GM18909 (cell line): ENCODE data around the gene DNAJA1.
A peak's percentile ranks its signal among the peaks of the same experiment; 100 is the strongest.
"Not testable (repeated sequence)": the region's sequence is repeated elsewhere in the genome, so short reads cannot be mapped to it uniquely, and the experiment has no call there.

Source experiments
- ATAC-seq: cut with Tn5 transposase; IDR thresholded peaks from one replicate; pipeline ENCODE4 v1.9.1; 2021; ENCODE audit warnings: mild to moderate bottlenecking; ENCODE audit not compliant: unreplicated experiment, poor library complexity

DNAJA1 gene

DNA sequence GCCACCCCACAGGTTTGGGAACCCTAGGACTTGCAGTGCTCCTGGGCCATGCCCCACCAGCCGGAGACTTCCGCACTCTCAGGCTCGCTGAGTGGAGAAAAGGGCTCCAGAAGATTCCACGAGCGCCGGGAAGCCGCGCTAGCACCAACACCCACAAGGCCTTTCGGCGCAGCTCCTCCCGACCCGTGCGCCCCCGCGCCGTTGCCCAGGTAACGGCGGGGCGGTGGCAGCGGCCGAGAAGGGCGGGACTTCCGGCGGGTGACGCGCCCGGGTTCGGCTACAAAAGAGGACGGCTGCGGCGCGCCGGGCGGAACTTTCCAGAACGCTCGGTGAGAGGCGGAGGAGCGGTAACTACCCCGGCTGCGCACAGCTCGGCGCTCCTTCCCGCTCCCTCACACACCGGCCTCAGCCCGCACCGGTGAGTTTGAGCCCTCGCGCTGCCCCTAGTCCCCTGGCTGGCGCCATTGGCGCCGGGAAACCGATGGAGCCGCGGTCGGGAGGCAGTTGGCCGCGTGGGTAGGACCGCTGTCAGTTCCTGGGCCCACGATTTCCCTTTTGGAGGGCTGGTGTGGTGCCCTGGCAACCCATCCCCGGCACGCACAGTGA is at the start of gene DNAJA1:
Gene DNAJA1, plus strand, starts transcription at position 308 of the 606 bp plus-strand sequence. CDS start 1,212 bp downstream, outside the sequence.
- peak; percentile 94 for ATAC-seq

DNA sequence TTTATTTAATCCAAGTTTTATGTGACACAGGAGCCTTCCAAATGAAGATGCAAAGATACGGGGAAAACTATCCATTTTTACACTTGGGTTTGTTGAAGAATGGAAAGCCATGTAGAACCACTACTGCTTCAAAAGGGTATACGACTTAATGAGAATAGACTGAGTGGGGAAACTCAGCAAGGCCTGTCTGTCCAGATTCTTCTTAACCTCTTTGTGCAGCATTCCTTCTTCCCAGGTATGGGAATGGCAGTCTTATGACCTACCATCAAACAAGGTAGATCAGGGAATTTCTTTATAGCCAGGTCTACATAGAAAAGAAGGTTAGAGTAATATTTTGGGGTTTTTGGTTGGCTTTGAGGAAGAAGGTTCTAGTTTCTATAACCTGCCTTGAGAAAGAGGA is 47.0 kb upstream of the DNAJA1 start:
- ATAC-seq, result no peak

DNA sequence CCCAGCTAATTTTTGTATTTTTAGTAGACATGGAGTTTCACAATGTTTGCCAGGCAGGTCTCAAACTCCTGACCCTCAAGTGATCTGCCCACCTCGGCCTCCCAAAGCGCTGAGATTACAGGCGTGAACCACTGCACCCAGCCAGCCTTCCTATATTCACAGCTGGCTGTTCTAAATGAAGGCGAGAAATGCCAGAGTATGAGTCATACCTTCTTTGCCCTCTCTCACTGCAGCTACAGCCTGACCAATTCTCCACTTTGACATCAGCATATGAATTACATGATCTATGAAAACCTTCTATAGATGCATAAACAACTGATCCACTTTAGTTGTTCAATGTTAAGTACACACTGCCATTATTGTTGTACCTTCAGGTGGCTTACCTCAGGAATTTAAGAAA is 38.1 kb upstream of the DNAJA1 start:
- no peak for ATAC-seq

DNA sequence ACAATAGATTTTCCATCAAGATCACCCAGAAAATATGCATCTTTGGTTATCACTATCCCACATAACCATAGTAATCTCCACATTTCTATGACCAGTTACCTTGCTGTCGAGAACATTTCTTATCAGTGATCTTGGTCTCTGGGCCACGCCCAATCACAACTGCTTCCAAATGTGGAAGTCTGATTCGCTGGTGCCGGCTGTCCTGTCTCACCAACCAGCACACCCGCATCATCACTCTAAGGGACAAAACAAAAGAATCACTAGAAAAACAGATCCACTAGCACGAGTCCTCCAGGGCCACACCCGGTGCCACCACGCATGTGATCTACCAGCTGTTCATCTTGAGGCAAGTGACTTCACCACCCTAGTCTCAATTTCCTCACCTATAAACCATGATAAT is 35.4 kb upstream of the DNAJA1 start:
- no peak for ATAC-seq

DNA sequence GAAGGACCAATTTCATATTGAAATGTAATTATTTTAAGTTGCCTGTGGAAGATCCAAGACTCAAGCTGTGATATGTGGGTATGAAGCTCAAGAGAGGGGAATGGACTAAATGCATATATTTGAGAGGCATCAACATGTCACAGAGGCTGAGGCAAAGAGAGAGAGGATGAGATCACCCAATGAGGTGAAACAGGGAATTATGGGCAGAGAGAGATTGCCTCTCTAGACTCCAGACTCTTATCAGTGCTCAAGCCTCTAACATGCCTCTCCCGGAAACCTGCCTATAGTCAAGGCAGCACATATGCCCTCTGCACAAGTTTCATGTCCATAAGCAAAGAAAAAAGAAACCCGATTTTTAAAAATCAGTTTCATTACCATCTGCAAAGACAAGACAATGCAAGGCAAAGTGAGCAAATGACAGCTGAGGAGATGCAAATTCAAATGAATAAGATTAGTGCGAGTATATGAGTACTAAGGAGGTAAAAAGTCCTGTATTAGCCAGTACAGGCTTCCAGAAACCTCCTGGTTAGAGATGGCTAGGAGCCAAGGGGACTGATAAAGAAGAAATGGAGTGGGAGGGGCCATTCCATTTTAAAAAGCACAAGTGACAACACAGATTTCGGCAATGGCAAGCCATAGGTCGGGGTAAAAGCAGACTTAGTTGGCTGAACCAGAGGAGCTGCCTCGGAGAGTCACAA is 33.0 kb upstream of the DNAJA1 start:
- ATAC-seq, result no peak

DNA sequence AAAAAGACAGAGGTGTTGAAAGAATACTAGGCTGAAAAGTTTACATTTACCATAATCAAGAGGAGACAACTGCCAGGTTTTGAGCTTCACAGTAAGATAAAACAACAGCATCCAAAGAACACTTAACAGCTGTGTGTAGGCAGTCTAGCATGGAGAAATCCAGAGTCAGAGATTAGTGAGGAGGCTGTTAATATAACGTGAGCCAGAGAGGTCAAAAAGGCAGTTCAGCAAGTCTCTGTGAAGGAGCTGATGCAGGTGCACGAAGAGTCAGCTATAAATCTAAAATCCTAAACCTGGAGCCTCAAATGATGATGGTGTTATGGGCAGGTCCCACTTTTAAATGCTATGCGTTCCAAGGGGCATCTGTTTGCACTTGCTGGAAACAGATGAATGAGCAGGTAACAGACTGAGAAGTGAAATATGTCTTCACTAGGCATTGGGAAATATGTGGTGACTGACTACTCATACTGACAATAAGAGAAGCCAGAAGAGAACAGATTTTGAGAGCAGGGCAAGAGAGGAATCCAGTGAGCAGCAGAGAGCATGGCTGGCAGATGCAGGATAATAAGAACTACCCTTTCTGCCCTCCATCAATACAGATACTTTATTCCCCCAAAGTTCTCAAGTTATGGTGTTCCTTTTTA is 32.4 kb upstream of the DNAJA1 start:
- ATAC-seq, result no peak

DNA sequence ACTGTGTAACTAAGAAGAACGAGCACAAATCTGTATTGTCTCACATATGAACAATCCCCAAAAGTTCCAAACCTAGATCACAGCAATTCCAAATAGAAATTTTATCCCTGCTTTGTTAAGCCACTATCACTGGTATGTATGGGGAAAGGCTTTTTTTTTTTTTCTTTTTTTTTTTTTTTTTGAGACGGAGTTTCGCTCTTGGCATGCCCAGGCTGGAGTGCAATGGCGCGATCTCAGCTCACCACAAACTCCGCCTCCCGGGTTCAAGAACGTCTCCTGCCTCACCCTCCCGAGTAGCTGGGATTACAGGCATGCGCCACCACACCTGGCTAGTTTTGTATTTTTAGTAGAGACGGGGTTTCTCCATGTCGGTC is 24.4 kb upstream of the DNAJA1 start:
- ATAC-seq, result not testable (repeated sequence)

DNA sequence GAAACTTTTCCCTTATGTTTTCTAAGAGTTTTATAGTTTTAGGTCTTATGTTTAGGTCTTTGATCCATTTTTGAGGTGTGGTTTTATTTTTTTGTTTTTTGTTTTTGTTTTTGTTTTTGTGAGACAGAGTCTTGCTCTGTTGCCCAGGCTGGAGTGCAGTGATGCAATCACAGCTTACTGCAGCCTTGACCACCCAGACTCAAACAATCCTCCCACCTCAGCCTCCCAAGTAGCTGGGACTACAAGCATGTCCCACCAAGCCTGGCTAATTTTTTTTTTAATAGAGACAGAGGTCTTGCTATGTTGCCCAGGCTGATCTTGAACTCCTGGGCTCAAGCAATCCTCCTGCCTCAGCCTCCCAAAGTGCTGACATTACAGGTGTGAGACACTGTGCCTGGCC is 19.7 kb upstream of the DNAJA1 start:
- ATAC-seq, result not testable (repeated sequence)

DNA sequence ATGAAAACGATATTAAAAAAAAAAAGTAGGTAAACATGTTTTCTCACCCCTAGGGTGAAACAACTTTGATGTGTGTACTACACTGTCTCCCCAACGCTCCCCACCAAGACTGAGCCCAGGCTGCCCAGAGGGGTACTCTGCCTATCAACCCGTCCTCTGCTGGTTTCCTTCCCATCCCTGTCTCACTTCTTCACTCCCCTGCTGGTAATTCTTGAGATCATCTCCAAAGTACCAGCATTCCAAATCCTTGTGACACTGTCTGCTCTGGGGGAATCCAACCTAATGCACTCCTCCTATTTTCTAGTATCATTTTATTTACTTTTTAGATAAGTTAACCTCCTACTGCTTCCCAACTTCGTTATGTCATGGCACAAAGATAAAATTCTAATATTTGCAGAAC is 17.3 kb upstream of the DNAJA1 start:
- ATAC-seq, result no peak

DNA sequence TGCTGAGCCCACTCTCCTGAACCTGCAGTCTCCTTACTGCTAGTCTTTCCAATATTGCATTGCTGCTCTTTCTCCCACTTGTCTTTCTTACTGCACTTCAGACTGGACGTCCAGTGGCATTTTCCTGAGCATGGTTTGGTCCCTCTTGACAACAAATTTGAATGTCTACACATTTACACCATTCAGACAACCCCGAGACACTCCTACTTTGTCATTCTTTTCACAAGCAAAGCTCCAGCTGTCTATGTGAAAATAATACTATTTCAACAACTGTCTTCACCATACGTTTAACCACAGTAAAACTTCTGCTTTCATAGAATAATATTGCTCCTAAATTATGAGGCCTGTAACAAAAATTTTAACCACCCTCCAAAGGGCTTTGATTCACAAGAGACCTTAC is 13.2 kb upstream of the DNAJA1 start:
- ATAC-seq, result no peak

DNA sequence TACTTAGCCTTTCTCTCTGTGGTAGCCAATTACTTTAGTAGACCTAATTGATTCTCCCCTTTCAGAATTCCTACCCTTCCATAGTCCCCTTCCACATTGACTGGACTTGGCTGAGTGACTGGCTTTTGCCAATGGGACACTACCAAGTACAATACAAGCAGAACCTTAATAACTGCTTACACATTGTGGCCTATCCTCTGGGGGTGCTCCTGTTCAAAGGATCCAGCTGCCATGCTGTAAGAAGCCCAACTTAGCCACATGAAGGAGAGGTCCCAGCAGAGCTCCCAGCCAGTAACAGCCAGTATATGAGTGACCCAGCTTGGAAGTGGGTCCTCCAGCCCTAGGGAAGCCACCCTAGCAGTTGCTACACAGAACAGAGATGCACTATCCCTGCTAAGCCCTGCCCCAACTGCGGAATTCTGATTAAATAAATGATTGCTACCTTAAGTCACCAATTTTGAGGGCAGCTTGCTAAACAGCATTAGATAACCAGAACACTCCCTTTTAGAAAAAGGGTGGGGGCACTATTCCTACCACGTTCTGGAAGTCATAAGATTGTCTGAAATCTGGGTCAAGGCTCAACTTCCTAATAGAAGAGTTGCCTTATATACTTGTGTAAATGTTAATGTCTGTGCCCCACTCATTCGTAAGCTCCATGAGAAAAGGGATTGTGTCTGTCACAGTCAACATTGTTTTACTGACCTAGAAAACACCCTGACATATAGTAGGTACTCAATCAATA is 12.6 kb upstream of the DNAJA1 start:
- ATAC-seq, result no peak

DNA sequence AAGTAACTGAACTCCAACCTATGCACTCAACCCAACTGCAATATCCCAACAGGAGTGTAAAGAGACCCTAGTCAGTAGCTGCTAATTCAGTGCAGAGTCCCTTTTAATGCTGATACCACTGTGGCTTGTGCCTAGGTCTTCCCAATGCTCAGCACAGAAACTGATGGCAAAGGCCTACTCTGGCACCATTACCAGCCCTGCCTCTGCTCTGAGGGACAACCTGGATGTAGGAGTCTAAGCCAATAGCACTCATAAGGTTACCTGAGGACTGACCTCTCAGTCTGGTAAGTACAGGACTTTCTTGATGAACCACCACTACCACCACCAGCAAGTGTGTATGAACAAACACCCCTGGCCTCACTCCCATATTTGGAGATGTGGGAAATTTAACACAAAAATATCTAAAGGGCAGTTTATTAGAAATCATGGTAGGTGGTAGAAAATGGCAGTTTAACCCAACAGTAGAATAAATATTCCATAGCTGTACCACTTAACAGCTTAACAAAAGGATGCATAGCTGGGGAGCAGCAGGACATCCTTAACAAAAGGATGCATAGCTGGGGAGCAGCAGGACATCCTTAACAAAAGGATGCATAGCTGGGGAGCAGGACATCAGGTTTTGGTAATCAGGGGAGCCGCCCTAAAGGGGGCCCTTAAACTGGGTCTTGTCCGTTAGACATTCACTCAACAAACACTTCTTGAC is 11.0 kb upstream of the DNAJA1 start:
- no peak for ATAC-seq

DNA sequence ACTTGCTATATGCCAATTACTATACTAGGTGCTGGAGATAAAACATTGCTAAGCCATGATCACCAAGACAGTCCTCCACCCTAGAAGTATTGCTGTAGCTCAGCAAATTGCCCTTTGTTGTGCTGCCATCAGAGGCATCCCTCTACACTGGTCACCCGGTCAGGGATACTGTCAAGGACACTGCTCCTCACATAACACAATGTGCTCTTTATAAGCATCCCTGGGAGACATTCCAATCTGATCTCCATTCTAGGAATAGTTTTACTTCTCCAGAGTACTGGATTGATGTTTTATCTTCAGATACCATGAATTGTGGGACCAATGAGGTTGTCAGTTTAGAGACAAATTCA is 10.4 kb upstream of the DNAJA1 start:
- no peak for ATAC-seq

DNA sequence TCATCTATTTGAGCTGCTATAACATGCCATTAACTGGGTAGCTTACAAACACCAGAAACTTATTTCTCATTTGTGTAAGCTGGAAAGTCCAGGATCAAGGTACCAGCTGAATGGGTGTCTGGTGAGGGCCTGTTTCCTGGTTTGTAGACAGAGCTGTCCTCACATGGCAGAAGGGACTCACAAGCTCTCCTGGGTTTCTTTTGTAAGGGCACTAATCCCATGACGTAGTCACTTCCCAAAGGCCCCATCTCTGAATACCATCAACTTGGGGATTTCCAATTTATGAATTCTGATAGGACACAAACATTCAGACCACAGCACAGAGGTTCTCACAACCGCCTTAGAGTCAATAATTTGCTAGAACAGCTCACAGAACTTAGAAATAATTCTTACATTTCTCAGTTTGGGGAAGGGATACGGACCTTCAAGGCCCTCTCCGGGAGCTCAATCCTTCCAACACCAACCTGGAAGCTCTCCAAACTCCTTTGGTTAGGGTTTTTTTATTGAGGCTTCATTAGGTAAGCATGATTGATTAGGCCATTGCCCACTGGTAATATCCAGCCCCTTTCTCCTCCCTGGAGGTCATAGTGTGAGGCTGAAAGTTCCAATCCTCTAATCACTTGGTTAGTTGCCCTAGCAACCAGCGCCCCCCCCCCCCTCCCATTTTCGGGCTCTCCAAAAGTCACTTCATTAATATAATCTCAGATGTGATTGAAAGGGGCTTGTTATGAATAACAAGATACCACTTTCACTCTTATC is 7.6 kb upstream of the DNAJA1 start:
- peak; percentile 72 for ATAC-seq

DNA sequence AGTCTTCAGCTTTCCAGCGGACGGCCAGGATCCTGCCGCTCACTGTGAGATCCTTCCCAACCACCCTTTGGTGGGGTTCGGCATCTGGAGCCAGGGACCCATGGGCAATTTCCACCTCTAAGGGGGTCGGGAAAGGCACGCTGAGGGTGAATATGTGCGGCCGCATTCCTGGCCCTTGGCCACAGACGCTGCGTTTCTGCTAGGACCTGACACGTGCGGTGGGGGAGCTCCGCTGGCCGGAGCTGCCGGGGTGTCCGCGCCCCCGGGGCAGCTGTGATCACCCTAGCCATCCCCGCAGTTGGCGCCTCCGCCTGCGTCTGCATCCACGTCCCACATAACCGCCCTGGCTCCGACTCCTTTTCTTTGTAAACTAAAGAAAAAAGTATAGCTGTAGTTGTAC is 5.3 kb upstream of the DNAJA1 start:
- ATAC-seq, result no peak

DNA sequence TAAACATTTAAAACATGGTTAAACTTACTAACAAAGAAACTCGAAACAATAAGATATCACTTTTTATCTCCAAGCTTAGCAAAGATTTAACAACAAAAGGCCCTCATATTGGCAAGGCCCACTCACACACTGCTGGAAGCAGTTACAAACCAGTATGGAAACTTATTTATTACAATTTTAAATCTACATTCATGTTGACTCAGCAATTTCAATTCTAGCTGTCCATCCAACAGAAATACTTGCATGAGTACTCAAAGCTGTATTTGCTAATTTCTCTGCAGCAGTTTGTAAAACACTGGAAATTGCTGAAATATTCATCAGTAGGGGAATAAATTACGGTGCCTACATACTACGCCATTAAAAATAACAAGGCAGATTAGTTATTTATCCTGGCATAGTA is 2.8 kb upstream of the DNAJA1 start:
- ATAC-seq, result no peak

DNA sequence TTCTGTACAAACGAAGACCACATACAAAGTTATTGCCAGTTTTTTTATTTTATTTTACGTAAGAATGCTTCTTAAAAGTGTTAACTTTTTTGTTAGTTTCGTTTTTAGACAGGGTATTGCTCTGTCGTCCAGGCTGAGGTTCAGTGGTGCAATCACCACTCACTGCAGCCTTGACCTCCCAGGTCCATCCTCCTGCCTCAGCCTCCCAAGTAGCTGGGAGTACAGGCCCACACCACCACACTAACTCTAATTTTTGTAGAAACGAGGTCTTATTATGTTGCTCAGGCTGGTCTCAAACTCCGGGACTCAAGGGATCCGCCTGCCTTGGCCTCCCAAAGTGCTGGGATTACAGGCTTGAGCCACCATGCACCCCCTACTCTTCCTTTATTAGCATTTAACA is 2.3 kb upstream of the DNAJA1 start:
- no peak for ATAC-seq

DNA sequence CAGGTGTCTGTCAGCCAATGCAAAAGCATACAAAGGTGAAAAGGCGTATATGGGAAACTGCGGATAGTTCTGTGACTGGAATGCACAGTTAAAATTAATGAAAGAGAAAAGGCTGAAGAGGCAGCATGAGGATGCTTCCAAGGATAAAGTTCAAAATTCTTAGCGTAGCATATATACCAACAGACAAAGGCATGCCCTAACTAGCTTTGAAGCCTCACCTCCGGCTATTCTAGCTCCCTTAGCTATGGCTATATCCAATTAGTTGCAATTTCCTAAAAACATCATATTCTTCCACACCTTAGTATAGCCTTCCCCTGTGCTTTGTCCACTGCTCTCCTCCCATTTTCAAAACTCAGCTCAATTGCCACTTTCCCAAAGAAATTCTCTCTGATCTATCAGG is 1.4 kb upstream of the DNAJA1 start:
- no peak for ATAC-seq

DNA sequence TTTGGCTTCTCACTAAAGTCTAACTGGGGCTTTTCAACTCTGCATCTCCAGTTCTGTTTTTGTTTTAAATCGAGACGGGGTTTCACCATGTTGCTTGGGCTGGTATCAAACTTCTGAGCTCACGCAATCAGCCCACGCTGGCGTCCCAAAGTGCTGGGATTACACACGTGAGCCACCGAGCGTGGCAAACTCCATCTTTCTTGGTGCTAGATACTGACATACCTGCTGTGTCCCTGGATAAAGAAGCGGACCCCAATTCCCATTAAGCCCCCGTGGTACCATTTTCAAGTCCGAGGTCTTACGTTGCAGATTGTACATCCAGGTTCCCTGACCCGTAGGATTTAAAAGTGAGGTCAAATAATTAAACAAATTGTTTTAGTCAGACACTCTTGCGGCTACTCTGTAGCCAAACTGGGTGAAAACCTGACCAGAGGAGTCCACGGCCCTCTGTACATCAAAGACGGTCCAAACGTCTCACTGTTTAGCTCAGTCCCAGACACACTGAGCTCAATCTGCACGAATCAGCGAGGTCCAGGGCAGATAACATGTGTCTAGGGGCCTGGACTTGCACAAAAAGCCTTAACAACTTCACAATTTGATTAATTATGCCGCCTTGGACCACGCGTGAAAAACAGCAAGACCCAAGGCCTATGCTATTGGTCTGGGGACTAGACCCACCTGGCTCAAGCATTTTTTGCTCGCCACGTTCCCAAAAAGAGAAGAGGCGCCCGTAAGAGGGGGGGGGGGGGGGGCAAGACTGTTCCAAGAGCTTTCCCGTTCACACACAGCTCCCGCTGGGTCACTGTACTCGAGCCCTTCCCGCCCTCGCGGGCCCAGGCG is 727 bp upstream of the DNAJA1 start:
- no peak for ATAC-seq
